ENCODE results near the gene AQP5. TPM values are rescaled to one million over a fixed set of nuclear protein-coding genes. Genes with fewer than 3 reads are reported as not detected.

AQP5 gene
- total RNA-seq: not detected

DNA sequence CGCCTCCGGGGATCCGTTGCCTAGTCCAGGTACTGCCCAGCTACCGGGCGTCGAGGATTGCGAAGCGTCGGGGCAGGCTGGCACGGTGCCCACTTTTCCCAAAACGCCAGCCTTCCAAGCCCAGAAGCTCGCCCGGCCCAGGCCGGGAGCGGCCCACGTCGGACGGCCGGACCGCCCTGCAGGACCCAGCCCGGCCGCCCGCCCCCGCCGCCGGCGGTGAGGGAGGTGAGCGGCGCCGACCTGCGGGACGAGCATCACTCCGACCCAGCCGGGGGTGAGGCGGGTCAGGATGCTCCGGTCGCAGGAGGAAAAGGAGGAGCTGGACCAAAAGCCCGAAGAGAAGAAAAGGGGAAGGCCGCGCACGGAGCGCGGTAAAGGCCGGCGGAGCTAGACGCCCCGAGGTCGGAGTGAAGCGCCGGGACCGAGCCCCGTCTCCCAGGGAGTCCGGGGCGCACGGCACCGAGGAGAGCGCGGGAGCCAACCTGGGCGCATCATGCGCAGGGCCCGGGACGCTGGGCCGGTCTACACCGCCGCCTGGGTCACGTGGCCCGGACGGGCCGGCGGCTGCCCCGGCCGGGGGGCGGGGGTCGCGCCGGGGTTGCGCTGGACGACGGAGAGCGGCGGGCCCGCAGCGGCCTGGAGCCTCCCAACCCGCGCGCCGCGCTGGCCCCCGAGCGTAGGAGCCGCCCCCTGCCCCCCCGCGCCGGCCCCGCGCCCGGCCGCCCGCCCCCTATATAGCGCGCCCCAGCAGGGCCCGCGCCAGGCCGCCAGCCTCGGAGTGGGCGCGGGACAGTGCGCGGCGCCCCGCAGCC is at the start of gene AQP5:
AQP5 (plus strand) TSS at position 762 of the 812 bp plus-strand sequence. CDS start 146 bp downstream, outside the sequence.

GRCh38 chr12:49950273-49951251 is 11.1 kb upstream of the AQP5 start, which contains the start of gene AQP2:
Gene AQP2, plus strand, starts transcription at chr12:49950737. Its CDS starts 94 bp downstream, at chr12:49950831.

GRCh38 chr12:49972641-49973360 is 11.1 kb downstream of the AQP5 start, which contains the start of gene AQP6:
Gene AQP6, plus strand, starts transcription at chr12:49972947. Its CDS starts 227 bp downstream, at chr12:49973174.

Other genes with a start within 250 kb of the AQP5 start
- 100 to 1,000 TPM; 400 to 401 TPM for gene TMBIM6, start 220.3 kb upstream of the AQP5 start, total RNA-seq
- 1 to 10 TPM; 7.1 to 7.9 TPM for gene NCKAP5L, start 133.5 kb upstream of the AQP5 start, total RNA-seq
- gene BCDIN3D, start 118.8 kb upstream of the AQP5 start, total RNA-seq: 1 to 10 TPM; 7.4 to 8.8 TPM
- under 1 TPM in 1 of 2 experiments, not detected in 1; 0.05 TPM for gene FAIM2, start 58.0 kb upstream of the AQP5 start, total RNA-seq
- not detected for gene AQP2, start 11.1 kb upstream of the AQP5 start, total RNA-seq
- not detected for gene AQP6, start 11.1 kb downstream of the AQP5 start, total RNA-seq
- 100 to 1,000 TPM; 129 to 130 TPM for gene RACGAP1, start 63.6 kb downstream of the AQP5 start, total RNA-seq
- gene ASIC1, start 95.7 kb downstream of the AQP5 start, total RNA-seq: 1 to 10 TPM; 3.1 to 4.1 TPM
- 10 to 100 TPM; 54.6 to 55.8 TPM for gene SMARCD1, start 123.5 kb downstream of the AQP5 start, total RNA-seq
- under 1 TPM; 0.20 to 0.24 TPM for gene GPD1, start 142.1 kb downstream of the AQP5 start, total RNA-seq
- gene COX14, start 150.4 kb downstream of the AQP5 start, total RNA-seq: 10 to 100 TPM; 47.4 to 50.9 TPM
- gene CERS5, start 205.5 kb downstream of the AQP5 start, total RNA-seq: 10 to 100 TPM; 38.6 to 38.7 TPM